Measurements from ENCODE around the gene TUBB8.

The TUBB8 gene

GRCh38 chr10:90161-90560, 41.1 kb upstream of the TUBB8 start:
- H3K27ac ChIP-seq = no peak overlapping the region
- DNase-seq (ENCODE audit: low spot score) = no peak
- H3K4me3 ChIP-seq = no peak overlapping the region
- TF ChIP-seq CTCF (IDR thresholded peaks at IDR 0.05) = no peak

- Histone ChIP-seq H3K4me3 (no peak overlapping the region), H3K27ac (no peak overlapping the region)
- DNase-seq (ENCODE audit: low spot score) = no peak
- no peak for TF ChIP-seq CTCF (IDR thresholded peaks at IDR 0.05)
Observed at GRCh38 chr10:89248-89647, 40.2 kb upstream of the TUBB8 start.

- TF ChIP-seq CTCF (IDR thresholded peaks at IDR 0.05) = no peak
- H3K27ac ChIP-seq = no peak overlapping the region
- no peak for DNase-seq (ENCODE audit: low spot score)
- H3K4me3 ChIP-seq = no peak overlapping the region
Observed at GRCh38 chr10:88253-88652, 39.2 kb upstream of the TUBB8 start.

- Histone ChIP-seq H3K27ac (no peak overlapping the region), H3K4me3 (no peak overlapping the region)
- DNase-seq (ENCODE audit: low spot score) = no peak
- no peak for TF ChIP-seq CTCF (IDR thresholded peaks at IDR 0.05)
Observed at GRCh38 chr10:87177-88080, 38.3 kb upstream of the TUBB8 start.

- Histone ChIP-seq H3K27ac (no peak overlapping the region), H3K4me3 (no peak overlapping the region)
- no peak for TF ChIP-seq CTCF (IDR thresholded peaks at IDR 0.05)
- no peak for DNase-seq (ENCODE audit: low spot score)
Observed at GRCh38 chr10:86031-86430, 36.9 kb upstream of the TUBB8 start.

GRCh38 chr10:85044-85443, 35.9 kb upstream of the TUBB8 start:
- Histone ChIP-seq H3K4me3 (no peak overlapping the region), H3K27ac (no peak overlapping the region)
- no peak for TF ChIP-seq CTCF (IDR thresholded peaks at IDR 0.05)
- DNase-seq (ENCODE audit: low spot score) = no peak

GRCh38 chr10:83930-84530, 34.9 kb upstream of the TUBB8 start:
- DNase-seq (ENCODE audit: low spot score) = no peak
- no peak for TF ChIP-seq CTCF (IDR thresholded peaks at IDR 0.05)
- Histone ChIP-seq H3K27ac (no peak overlapping the region), H3K4me3 (no peak overlapping the region)

All from coronary artery (tissue), 2 donors.